HEK293T (cell line): ENCODE data around the gene MFSD6.
"Not testable (repeated sequence)": the region's sequence is repeated elsewhere in the genome, so short reads cannot be mapped to it uniquely, and the experiment has no call there.

Experiments
- BHLHE40 ChIP-seq: fragments of 450-650 bp; IDR thresholded peaks from 2 replicates; pipeline ENCODE4 v1.6.1; 2016; ENCODE audit warnings: mild to moderate bottlenecking, moderate library complexity, borderline replicate concordance
- FOXM1 ChIP-seq: fragments of 450-650 bp; IDR thresholded peaks from 2 replicates; pipeline ENCODE4 v1.6.1; 2017; ENCODE audit warnings: mild to moderate bottlenecking, borderline replicate concordance
- HDGF ChIP-seq: fragments of 450-650 bp; IDR thresholded peaks from 2 replicates; pipeline ENCODE4 v1.6.1; 2017; ENCODE audit warnings: antibody characterized with exemption, borderline replicate concordance
- L3MBTL2 ChIP-seq: fragments of 450-650 bp; conservative IDR thresholded peaks from 2 replicates; pipeline ENCODE4 v1.6.1; 2016; ENCODE audit warnings: mild to moderate bottlenecking
- SP1 ChIP-seq: fragments of 450-650 bp; IDR thresholded peaks from 2 replicates; pipeline ENCODE4 v1.6.1; 2017
- TARDBP ChIP-seq: fragments of 450-650 bp; IDR thresholded peaks from 2 replicates; pipeline ENCODE4 v1.6.1; 2016

DNA sequence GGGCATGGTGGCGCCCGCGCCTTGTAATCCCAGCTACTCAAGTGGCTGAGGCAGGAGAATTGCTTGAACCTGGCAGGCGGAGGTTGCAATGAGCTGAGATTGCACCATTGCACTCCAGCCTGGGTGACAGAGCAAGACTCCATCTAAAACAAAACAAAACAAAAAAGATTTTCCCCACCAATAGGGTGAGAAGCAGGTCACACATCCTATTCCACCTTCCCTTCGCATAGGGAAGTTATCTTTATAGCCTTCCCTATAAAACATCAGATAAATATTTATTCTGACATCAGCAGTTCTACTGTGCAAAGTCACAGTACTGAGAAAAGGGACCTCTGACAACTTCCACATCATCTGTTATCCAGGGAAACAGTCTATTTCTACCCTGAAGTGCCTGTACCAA is 101.7 kb downstream of the MFSD6 start:
- not testable (repeated sequence) for TF ChIP-seq FOXM1, HDGF, L3MBTL2, BHLHE40, SP1, TARDBP
